SK-N-MC (cell line): ENCODE measurements around the gene KCNH6.

Experiments used
- DNase-seq: peaks from one replicate; pipeline ENCODE4 v3.0.0-alpha.2; 2011; ENCODE audit warnings: low read depth, low spot score
- H3K27ac ChIP-seq: fragments of 200-600 bp; sonication (generic); 2 replicates; pipeline ENCODE4 v1.5.1; 2016; ENCODE audit warnings: mixed run types
- H3K36me3 ChIP-seq: fragments of 200-600 bp; sonication (generic); 2 replicates; pipeline ENCODE4 v1.6.1; 2017; ENCODE audit warnings: antibody characterized with exemption, low read length, mixed read lengths; ENCODE audit not compliant: insufficient read depth
- H3K4me3 ChIP-seq: fragments of 200-600 bp; sonication (generic); 2 replicates; pipeline ENCODE4 v1.5.1; 2016
- H3K9ac ChIP-seq: fragments of 200-600 bp; sonication (generic); 2 replicates; pipeline ENCODE4 v1.8.0; 2017; ENCODE audit warnings: mixed run types, mixed read lengths; ENCODE audit not compliant: insufficient read length
- H3K9me3 ChIP-seq: fragments of 200-600 bp; sonication (generic); 2 replicates; pipeline ENCODE4 v1.6.1; 2017; ENCODE audit warnings: low read depth, mild to moderate bottlenecking, antibody characterized with exemption, low read length, moderate library complexity, mixed read lengths
- EZH2 ChIP-seq: fragments of 200-600 bp; sonication (generic); IDR thresholded peaks from one replicate; pipeline ENCODE4 v1.6.1; 2017; ENCODE audit warnings: antibody characterized with exemption
- FOXP2 ChIP-seq: optimal IDR thresholded peaks from 2 replicates; pipeline ENCODE3; 2011; ENCODE audit warnings: mild to moderate bottlenecking, moderate library complexity; ENCODE audit not compliant: insufficient read depth; ENCODE audit errors: extremely low read length, control extremely low read depth
- POLR2AphosphoS5 ChIP-seq: IDR thresholded peaks from 2 replicates; pipeline ENCODE4 v1.6.1; 2012; ENCODE audit warnings: mild to moderate bottlenecking, low read depth, low read length, borderline replicate concordance

Gene KCNH6

GRCh38 chr17:63579633-63580032 lies 56.5 kb downstream of the KCNH6 start:
- Histone ChIP-seq H3K27ac (no peak overlapping the region), H3K9ac (no peak overlapping the region), H3K4me3 (no peak overlapping the region), H3K9me3 (no peaks in the 10 kb centered on the region), H3K36me3 (peaks cover 36% of the 10 kb centered on the region)
- DNase-seq: no peak
- TF ChIP-seq FOXP2: no peak
- no peak for TF ChIP-seq POLR2AphosphoS5
- TF ChIP-seq EZH2: no peak

GRCh38 chr17:63587770-63588169 lies 64.6 kb downstream of the KCNH6 start:
- Histone ChIP-seq H3K36me3 (peaks cover 65% of the 10 kb centered on the region), H3K27ac (no peak overlapping the region)
- TF ChIP-seq FOXP2 (no peak), POLR2AphosphoS5 (no peak), EZH2 (no peak)

GRCh38 chr17:63588797-63589196 lies 65.6 kb downstream of the KCNH6 start:
- Histone ChIP-seq H3K9me3 (no peaks in the 10 kb centered on the region), H3K36me3 (peaks cover 55% of the 10 kb centered on the region)
- no peak for DNase-seq

More at GRCh38 chr17:63587770-63588169, 64.6 kb downstream of the KCNH6 start:
- no peak for DNase-seq
- H3K9me3 ChIP-seq: no peaks in the 10 kb centered on the region
- no peak overlapping the region for H3K4me3 ChIP-seq
- H3K9ac ChIP-seq: no peak overlapping the region

GRCh38 chr17:63589646-63590045 lies 66.5 kb downstream of the KCNH6 start:
- no peak for TF ChIP-seq FOXP2
- no peak for TF ChIP-seq EZH2
- no peak for TF ChIP-seq POLR2AphosphoS5
- H3K4me3 ChIP-seq: no peak overlapping the region
- no peak overlapping the region for H3K9ac ChIP-seq
- no peaks in the 10 kb centered on the region for H3K9me3 ChIP-seq
- H3K27ac ChIP-seq: no peak overlapping the region
- no peak for DNase-seq
- peaks cover 53% of the 10 kb centered on the region for H3K36me3 ChIP-seq

More at GRCh38 chr17:63588797-63589196, 65.6 kb downstream of the KCNH6 start:
- Histone ChIP-seq H3K9ac (no peak overlapping the region), H3K27ac (no peak overlapping the region), H3K4me3 (no peak overlapping the region)
- no peak for TF ChIP-seq FOXP2

GRCh38 chr17:63592797-63593196 lies 69.6 kb downstream of the KCNH6 start:
- H3K36me3 ChIP-seq: peaks cover 36% of the 10 kb centered on the region

DNA sequence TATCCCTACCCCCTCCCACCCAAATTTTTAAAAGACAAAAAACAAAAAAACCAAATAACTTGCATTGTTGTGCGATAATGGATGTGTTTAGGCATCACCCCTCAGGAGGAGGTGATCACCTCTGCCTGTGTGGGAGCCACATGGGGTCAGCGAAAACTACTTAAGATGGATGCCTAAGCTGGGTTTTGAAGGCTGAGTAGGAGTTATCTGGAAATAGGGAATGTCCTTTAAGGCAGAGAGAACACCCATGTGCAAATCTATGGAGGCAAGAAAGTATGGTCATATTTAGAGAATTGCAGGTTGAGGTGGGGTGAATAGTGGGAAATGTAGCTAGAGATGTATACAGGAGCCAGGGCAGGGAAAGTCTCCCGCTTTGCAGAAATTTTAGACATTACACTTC lies 72.0 kb downstream of the KCNH6 start:
- no peak for DNase-seq
- no peak overlapping the region for H3K9ac ChIP-seq
- TF ChIP-seq POLR2AphosphoS5 (no peak), EZH2 (no peak), FOXP2 (no peak)
- H3K27ac ChIP-seq: no peak overlapping the region
- H3K36me3 ChIP-seq: peaks cover 17% of the 10 kb centered on the region; the same call in 1 of the 2 replicates
- H3K9me3 ChIP-seq: no peaks in the 10 kb centered on the region
- H3K4me3 ChIP-seq: no peak overlapping the region

More at GRCh38 chr17:63592797-63593196, 69.6 kb downstream of the KCNH6 start:
- Histone ChIP-seq H3K4me3 (no peak overlapping the region), H3K27ac (no peak overlapping the region), H3K9me3 (no peaks in the 10 kb centered on the region), H3K9ac (no peak overlapping the region)
- TF ChIP-seq EZH2: no peak
- TF ChIP-seq FOXP2: no peak
- no peak for TF ChIP-seq POLR2AphosphoS5
- no peak for DNase-seq
